Hepatocyte (in vitro differentiated cells): Measurements from ENCODE around the gene PCDH1.
"Not testable (repeated sequence)": the region's sequence is repeated elsewhere in the genome, so short reads cannot be mapped to it uniquely, and the experiment has no call there.

Experiments
- CTCF ChIP-seq: fragments of 200-600 bp; sonication (generic); IDR thresholded peaks from 2 replicates; pipeline ENCODE4 v1.5.1; 2016; ENCODE audit warnings: antibody characterized with exemption, mild to moderate bottlenecking; ENCODE audit not compliant: poor library complexity
- EZH2 ChIP-seq: fragments of 200-600 bp; sonication (generic); IDR thresholded peaks from 2 replicates; pipeline ENCODE4 v1.6.1; 2016; ENCODE audit warnings: antibody characterized with exemption, mild to moderate bottlenecking, borderline replicate concordance
- EZH2phosphoT487 ChIP-seq: fragments of 200-600 bp; sonication (generic); IDR thresholded peaks from one replicate; pipeline ENCODE4 v1.6.1; 2018; ENCODE audit warnings: antibody characterized with exemption, mild to moderate bottlenecking, low read depth, moderate library complexity; ENCODE audit not compliant: unreplicated experiment, severe bottlenecking

GRCh38 chr5:141820686-141821085 lies 57.5 kb downstream of the PCDH1 start:
- not testable (repeated sequence) for TF ChIP-seq CTCF, EZH2phosphoT487, EZH2
